CD4-positive, alpha-beta T cell (primary cell): Measurements from ENCODE around the gene C1orf115. TPM values are rescaled to one million over a fixed set of nuclear protein-coding genes. Genes with fewer than 3 reads are reported as not detected.

Experiments used
- ATAC-seq: fragments of 200-7000 bp; cut with Tn5 transposase; one replicate; pipeline ENCODE4 v1.10.0; 2022; ENCODE audit warnings: mild to moderate bottlenecking; ENCODE audit not compliant: poor library complexity
- CTCF ChIA-PET: fragments of 350-600 bp; sonication (Branson Sonifier 250); formaldehyde crosslinking; loops from one replicate; lab custom pipeline; 2021; ENCODE audit warnings: antibody characterized with exemption, inconsistent platforms; lab: Charles Lee
- POLR2A ChIA-PET: fragments of 350-600 bp; sonication (Branson Sonifier 250); formaldehyde crosslinking; loops from one replicate; lab custom pipeline; 2021; ENCODE audit warnings: antibody characterized with exemption, inconsistent platforms; lab: Charles Lee
- DNase-seq, 14 experiments: peaks; one replicate each; pipeline ENCODE4 v3.0.0-alpha.2; 2013 to 2020; ENCODE audit warnings: mixed read lengths in 2 of 14
- H3K27ac ChIP-seq, 2 donors: one replicate each; pipeline versions ENCODE4 v1.5.1 to v1.7.0; 2013; ENCODE audit warnings: low read length in 2 of 2, low read depth in 1 of 2, mild to moderate bottlenecking in 1 of 2
- H3K27me3 ChIP-seq, 2 experiments: 1 replicate in 1 of 2; 2 replicates in 1 of 2; pipeline versions ENCODE4 v1.6.1 to v1.7.0; 2013; ENCODE audit warnings: low read length in 2 of 2, control low read depth in 1 of 2, mild to moderate bottlenecking in 1 of 2, moderate library complexity in 1 of 2; ENCODE audit not compliant: insufficient read depth in 2 of 2, control insufficient read depth in 1 of 2
- H3K36me3 ChIP-seq: one replicate; pipeline ENCODE4 v1.6.1; 2013; ENCODE audit warnings: low read length, control low read depth; ENCODE audit not compliant: insufficient read depth
- H3K4me1 ChIP-seq: one replicate; pipeline ENCODE4 v1.6.1; 2013; ENCODE audit warnings: low read length, control low read depth; ENCODE audit not compliant: insufficient read depth
- H3K4me3 ChIP-seq: one replicate; pipeline ENCODE4 v1.5.1; 2013; ENCODE audit warnings: mild to moderate bottlenecking, low read length, moderate library complexity
- H3K9me3 ChIP-seq, 2 experiments: 1 replicate in 1 of 2; 2 replicates in 1 of 2; pipeline versions ENCODE4 v1.6.1 to v1.7.0; 2013; ENCODE audit warnings: low read length in 2 of 2, mild to moderate bottlenecking in 2 of 2, control low read depth in 1 of 2, moderate library complexity in 1 of 2; ENCODE audit not compliant: control insufficient read depth in 1 of 2, insufficient read depth in 1 of 2
- H3K27ac Mint-ChIP-seq: one replicate; pipeline ENCODE4 v1.8.0; 2020; ENCODE audit warnings: mixed read lengths
- H3K27me3 Mint-ChIP-seq: one replicate; pipeline ENCODE4 v1.8.0; 2021; ENCODE audit warnings: mixed read lengths
- H3K36me3 Mint-ChIP-seq: one replicate; pipeline ENCODE4 v1.8.0; 2021; ENCODE audit warnings: low read depth, mixed read lengths
- H3K4me1 Mint-ChIP-seq: one replicate; pipeline ENCODE4 v1.8.0; 2021; ENCODE audit warnings: low read depth, mixed read lengths
- H3K4me3 Mint-ChIP-seq: one replicate; pipeline ENCODE4 v1.8.0; 2020; ENCODE audit warnings: mild to moderate bottlenecking, mixed read lengths
- H3K9me3 Mint-ChIP-seq: one replicate; pipeline ENCODE4 v1.8.0; 2020; ENCODE audit warnings: mixed read lengths
- CTCF ChIP-seq: fragments of 200-600 bp; IDR thresholded peaks from one replicate; pipeline ENCODE4 v1.8.0; 2022; ENCODE audit warnings: antibody characterized with exemption, mild to moderate bottlenecking
- intact Hi-C, 2 experiments: fragments of 100-400 bp; cut with DNase I in 1 of 2; cut with micrococcal nuclease in 1 of 2; formaldehyde crosslinking; loops; one replicate each; pipeline versions ENCODE4 v1.15.1 to v1.9.0; 2023 to 2025; cut with DNase I, micrococcal nuclease
- total RNA-seq, 174 experiments: library from RNA in 2 of 174; stranded (reverse) in 2 of 174; gene quantifications; one replicate each; pipeline ENCODE4 v1.2.3 and lab custom pipeline; 2021 to 2026

C1orf115 gene
- total RNA-seq, 2 experiments from 2014 or later: 0.73 to 0.82 TPM

GRCh38 chr1:220741349-220741748, 51.2 kb downstream of the C1orf115 start:
- H3K4me1 Mint-ChIP-seq: no peaks in the 10 kb centered on the region
- ChIA-PET POLR2A (no interaction called here), CTCF (interaction anchor here (1.3 kb wide), 1 partner anchor 9 kb away, joined by 5 read pairs; no protein-coding TSS in a partner anchor)
- no peak for DNase-seq
- Histone ChIP-seq H3K36me3 (no peaks in the 10 kb centered on the region), H3K4me3 (no peak overlapping the region), H3K4me1 (no peaks in the 10 kb centered on the region), H3K27ac (no peak overlapping the region), H3K9me3 (no peaks in the 10 kb centered on the region), H3K27me3 (peaks cover 3 to 11% of the 10 kb centered on the region in 2 experiments)
- intact Hi-C loops: no loop called here
- H3K4me3 Mint-ChIP-seq: no peak overlapping the region
- peaks cover 45% of the 10 kb centered on the region for H3K27me3 Mint-ChIP-seq
- H3K36me3 Mint-ChIP-seq: no peaks in the 10 kb centered on the region
- no peak for TF ChIP-seq CTCF
- H3K9me3 Mint-ChIP-seq: no peaks in the 10 kb centered on the region
- no peak for ATAC-seq
- H3K27ac Mint-ChIP-seq: no peak overlapping the region

DNA sequence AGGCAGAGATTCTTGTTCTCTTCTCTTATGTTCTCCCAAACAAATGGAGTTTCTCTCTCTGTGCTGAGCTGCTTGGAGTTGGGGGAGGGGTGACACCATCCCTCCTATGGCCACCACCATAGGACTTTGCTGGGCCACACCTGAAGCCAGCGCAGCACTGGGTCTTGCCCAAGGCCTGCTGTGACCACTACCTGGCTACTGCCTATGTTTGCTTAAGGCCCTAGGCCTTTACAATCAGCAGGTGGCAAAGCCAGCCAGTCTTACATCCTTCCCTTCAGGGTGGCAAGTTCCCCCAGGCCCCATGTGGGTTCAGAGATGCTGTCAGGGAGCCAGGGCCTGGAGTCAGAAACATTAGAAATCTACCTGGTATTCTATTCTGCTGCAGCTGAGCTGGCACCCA, 51.7 kb downstream of the C1orf115 start:
- intact Hi-C loops: no loop called here
- ATAC-seq: no peak
- no peaks in the 10 kb centered on the region for H3K9me3 ChIP-seq
- ChIA-PET POLR2A (no interaction called here), CTCF (interaction anchor here (1.3 kb wide), 1 partner anchor 9 kb away, joined by 5 read pairs; no protein-coding TSS in a partner anchor)
- no peak for DNase-seq
- H3K36me3 Mint-ChIP-seq: no peaks in the 10 kb centered on the region
- no peak overlapping the region for H3K4me3 Mint-ChIP-seq
- no peak overlapping the region for H3K27ac ChIP-seq
- no peak overlapping the region for H3K4me3 ChIP-seq
- H3K36me3 ChIP-seq: no peaks in the 10 kb centered on the region
- H3K27ac Mint-ChIP-seq: no peak overlapping the region
- H3K4me1 ChIP-seq: no peaks in the 10 kb centered on the region
- peaks cover 50% of the 10 kb centered on the region for H3K27me3 Mint-ChIP-seq
- no peaks in the 10 kb centered on the region for H3K9me3 Mint-ChIP-seq
- peaks cover 8 to 16% of the 10 kb centered on the region in 2 experiments for H3K27me3 ChIP-seq
- H3K4me1 Mint-ChIP-seq: no peaks in the 10 kb centered on the region
- no peak for TF ChIP-seq CTCF

DNA sequence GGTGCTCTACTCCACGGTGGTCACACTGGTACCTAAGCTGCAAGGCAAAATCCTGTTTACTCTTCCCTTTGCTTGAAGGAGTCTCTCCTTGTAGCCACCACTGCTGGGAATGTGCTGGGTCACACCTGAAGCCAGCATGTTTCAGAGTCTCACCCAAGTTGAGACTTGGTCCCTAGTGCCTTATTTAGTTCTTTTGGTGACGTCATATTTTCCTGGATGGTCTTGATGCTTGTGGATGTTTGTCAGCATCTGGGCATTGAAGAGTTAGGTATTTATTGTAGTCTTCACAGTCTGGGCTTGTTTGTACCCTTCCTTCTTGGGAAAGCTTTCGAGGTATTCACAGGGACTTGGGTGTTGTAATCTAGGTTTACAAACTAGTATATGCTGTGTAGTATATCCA, 52.4 kb downstream of the C1orf115 start:
- no peak overlapping the region for H3K27ac ChIP-seq
- H3K36me3 Mint-ChIP-seq: no peaks in the 10 kb centered on the region
- H3K4me3 Mint-ChIP-seq: no peak overlapping the region
- no peaks in the 10 kb centered on the region for H3K9me3 ChIP-seq
- no peak overlapping the region for H3K27ac Mint-ChIP-seq
- no peak for TF ChIP-seq CTCF
- H3K4me3 ChIP-seq: no peak overlapping the region
- intact Hi-C loops: no loop called here
- H3K4me1 Mint-ChIP-seq: no peaks in the 10 kb centered on the region
- no peaks in the 10 kb centered on the region for H3K9me3 Mint-ChIP-seq
- no peaks in the 10 kb centered on the region for H3K4me1 ChIP-seq
- H3K27me3 ChIP-seq: peaks cover 12 to 23% of the 10 kb centered on the region in 2 experiments
- H3K36me3 ChIP-seq: no peaks in the 10 kb centered on the region
- ChIA-PET CTCF (interaction anchor here (1.3 kb wide), 1 partner anchor 10 kb away, joined by 5 read pairs; no protein-coding TSS in a partner anchor), POLR2A (no interaction called here)
- ATAC-seq (no peak), DNase-seq (no peak)
- peaks cover 57% of the 10 kb centered on the region for H3K27me3 Mint-ChIP-seq
